Breast epithelium (tissue), 3 donors: ENCODE results near the gene TRMT61A.

ENCODE experiments used
- CTCF ChIP-seq, 3 donors: fragments of 450-650 bp; IDR thresholded peaks; one replicate each; pipeline ENCODE4 v1.5.1; 2016 to 2017; ENCODE audit warnings: antibody characterized with exemption in 3 of 3, mild to moderate bottlenecking in 3 of 3, moderate library complexity in 3 of 3
- POLR2A ChIP-seq: fragments of 450-650 bp; IDR thresholded peaks from one replicate; pipeline ENCODE4 v1.6.1; 2016; ENCODE audit warnings: antibody characterized with exemption, mild to moderate bottlenecking, moderate library complexity
- POLR2AphosphoS5 ChIP-seq, 3 donors: sonication (generic); formaldehyde crosslinking; IDR thresholded peaks; one replicate each; pipeline ENCODE4 v1.6.1; 2017; ENCODE audit warnings: antibody characterized with exemption in 3 of 3

GRCh38 chr14:103480595-103480994 is 48.4 kb upstream of the TRMT61A start:
- TF ChIP-seq CTCF (IDR thresholded peaks at IDR 0.05) (no peak), POLR2A (no peak), POLR2AphosphoS5 (IDR thresholded peaks at IDR 0.05) (no peak)
